IMR-90 (cell line): ENCODE measurements around the gene TCOF1. TPM values are rescaled to one million over a fixed set of nuclear protein-coding genes. Genes with fewer than 3 reads are reported as not detected.

ENCODE experiments used
- ATAC-seq: fragments of 200-7000 bp; cut with Tn5 transposase; 2 replicates; pipeline ENCODE4 v1.9.1; 2020; ENCODE audit warnings: low read depth, mild to moderate bottlenecking, moderate library complexity
- BruUV-seq: library from RNA; stranded (reverse); fragments of 400-500 nt; replicated peaks from 2 replicates; lab custom pipeline; 2021; lab: Mats Ljungman, UMichigan
- CTCF ChIA-PET: fragments of 300-600 bp; formaldehyde crosslinking; extraction: SDS; loops from one replicate; lab custom pipeline; 2021; ENCODE audit warnings: antibody characterized with exemption; lab: Yijun Ruan, JAX
- POLR2A ChIA-PET: fragments of 300-600 bp; sonication (Branson Sonifier 250); formaldehyde crosslinking; loops from one replicate; lab custom pipeline; 2022; ENCODE audit warnings: antibody characterized with exemption; ENCODE audit not compliant: unreplicated experiment; lab: Charles Lee
- DNase-seq: peaks from one replicate; pipeline ENCODE4 v3.0.0; 2013
- H2AFZ ChIP-seq: replicated peaks from 2 replicates; pipeline ENCODE3; 2013; ENCODE audit warnings: low read length, mild to moderate bottlenecking; ENCODE audit not compliant: poor library complexity
- H2AK5ac ChIP-seq: 2 replicates; pipeline ENCODE4 v1.6.1; 2013; ENCODE audit warnings: low read depth, low read length, inconsistent platforms
- H2AK9ac ChIP-seq: replicated peaks from 2 replicates; pipeline ENCODE3; 2013; ENCODE audit warnings: mild to moderate bottlenecking, low read depth, low read length, moderate library complexity; ENCODE audit not compliant: poor library complexity
- H2BK120ac ChIP-seq: 2 replicates; pipeline ENCODE4 v1.6.1; 2013; ENCODE audit warnings: low read depth, low read length, inconsistent platforms
- H2BK15ac ChIP-seq: 3 replicates; pipeline ENCODE4 v1.6.1; 2013; ENCODE audit warnings: low read depth, low read length, inconsistent platforms
- H2BK20ac ChIP-seq: 2 replicates; pipeline ENCODE4 v1.6.1; 2013; ENCODE audit warnings: low read depth, mild to moderate bottlenecking, inconsistent platforms, low read length, moderate library complexity
- H2BK5ac ChIP-seq: 2 replicates; pipeline ENCODE4 v1.6.1; 2013; ENCODE audit warnings: mild to moderate bottlenecking, low read depth, low read length, inconsistent platforms; ENCODE audit not compliant: poor library complexity, severe bottlenecking
- H3K14ac ChIP-seq: replicated peaks from 2 replicates; pipeline ENCODE4 v1.6.1; 2013; ENCODE audit warnings: low read depth, low read length, inconsistent platforms
- H3K18ac ChIP-seq: 2 replicates; pipeline ENCODE4 v1.6.1; 2013; ENCODE audit warnings: low read depth, low read length, control low read depth
- H3K23ac ChIP-seq: 2 replicates; pipeline ENCODE4 v1.6.1; 2013; ENCODE audit warnings: low read depth, low read length, inconsistent platforms
- H3K27ac ChIP-seq: 2 replicates; pipeline ENCODE4 v1.5.1; 2013; ENCODE audit warnings: mild to moderate bottlenecking, control low read depth, low read length; ENCODE audit not compliant: insufficient read depth
- H3K27me3 ChIP-seq: 2 replicates; pipeline ENCODE4 v1.6.1; 2013; ENCODE audit warnings: low read length; ENCODE audit not compliant: control insufficient read depth, insufficient read depth
- H3K36me3 ChIP-seq: 2 replicates; pipeline ENCODE4 v1.6.1; 2013; ENCODE audit warnings: low read length, mixed read lengths; ENCODE audit not compliant: control insufficient read depth, insufficient read depth
- H3K4ac ChIP-seq: 2 replicates; pipeline ENCODE4 v1.6.1; 2013; ENCODE audit warnings: low read depth, low read length, inconsistent platforms
- H3K4me1 ChIP-seq: 2 replicates; pipeline ENCODE4 v1.6.1; 2013; ENCODE audit warnings: low read length, mixed read lengths; ENCODE audit not compliant: control insufficient read depth, insufficient read depth
- H3K4me2 ChIP-seq: 2 replicates; pipeline ENCODE4 v1.6.1; 2013; ENCODE audit warnings: low read depth, mild to moderate bottlenecking, control low read depth, low read length, moderate library complexity
- H3K4me3 ChIP-seq: 2 replicates; pipeline ENCODE4 v1.5.1; 2013; ENCODE audit warnings: low read depth, mild to moderate bottlenecking, control low read depth, low read length, moderate library complexity; ENCODE audit not compliant: insufficient read depth
- H3K56ac ChIP-seq: 2 replicates; pipeline ENCODE4 v1.6.1; 2013; ENCODE audit warnings: low read length, inconsistent platforms; ENCODE audit not compliant: insufficient read depth; ENCODE audit errors: extremely low read depth
- H3K79me1 ChIP-seq, 2 experiments: 2 replicates each; pipeline ENCODE4 v1.6.1; 2013; ENCODE audit warnings: low read length in 2 of 2, inconsistent platforms in 1 of 2, low read depth in 1 of 2
- H3K9ac ChIP-seq: 2 replicates; pipeline ENCODE4 v1.6.1; 2013; ENCODE audit warnings: low read depth, low read length, control low read depth
- H3K9me1 ChIP-seq: 2 replicates; pipeline ENCODE4 v1.6.1; 2013; ENCODE audit warnings: low read length, inconsistent platforms; ENCODE audit not compliant: insufficient read depth
- H3K9me3 ChIP-seq: 2 replicates; pipeline ENCODE4 v1.6.1; 2013; ENCODE audit warnings: low read length; ENCODE audit not compliant: control insufficient read depth, insufficient read depth
- H4K20me1 ChIP-seq: 2 replicates; pipeline ENCODE4 v1.6.1; 2013; ENCODE audit warnings: low read length, inconsistent platforms; ENCODE audit not compliant: insufficient read depth
- H4K5ac ChIP-seq: 2 replicates; pipeline ENCODE4 v1.6.1; 2013; ENCODE audit warnings: mild to moderate bottlenecking, low read depth, low read length, control low read depth
- H4K8ac ChIP-seq, 2 experiments: 2 replicates each; pipeline ENCODE4 v1.6.1; 2013; ENCODE audit warnings: low read depth in 2 of 2, low read length in 2 of 2, control low read depth in 1 of 2, inconsistent platforms in 1 of 2
- H4K91ac ChIP-seq: 2 replicates; pipeline ENCODE4 v1.6.1; 2013; ENCODE audit warnings: low read depth, low read length, inconsistent platforms; ENCODE audit not compliant: insufficient read depth
- CEBPB ChIP-seq: IDR thresholded peaks from 2 replicates; pipeline ENCODE4 v1.6.1; 2012; ENCODE audit warnings: low read depth, low read length, improper control_type of control experiment
- CHD1 ChIP-seq: IDR thresholded peaks from 2 replicates; pipeline ENCODE4 v1.6.1; 2012; ENCODE audit warnings: low read depth, low read length, improper control_type of control experiment
- MAFK ChIP-seq: IDR thresholded peaks from 2 replicates; pipeline ENCODE4 v1.6.1; 2012; ENCODE audit warnings: low read depth, low read length, improper control_type of control experiment
- MAZ ChIP-seq: IDR thresholded peaks from 2 replicates; pipeline ENCODE4 v1.6.1; 2012; ENCODE audit warnings: low read depth, mild to moderate bottlenecking, low read length, improper control_type of control experiment, moderate library complexity, borderline replicate concordance
- NFE2L2 ChIP-seq: fragments of 150-350 bp; IDR thresholded peaks from 2 replicates; pipeline ENCODE4 v1.6.1; 2016; ENCODE audit warnings: low read depth, mild to moderate bottlenecking, low read length
- RCOR1 ChIP-seq: IDR thresholded peaks from 2 replicates; pipeline ENCODE4 v1.6.1; 2012; ENCODE audit warnings: mild to moderate bottlenecking, low read length, improper control_type of control experiment; ENCODE audit not compliant: insufficient replicate concordance
- RFX5 ChIP-seq: IDR thresholded peaks from 2 replicates; pipeline ENCODE4 v1.8.0; 2012; ENCODE audit warnings: low read depth, mild to moderate bottlenecking, low read length, moderate library complexity
- WGBS, 2 experiments: methylation state at CpG; one replicate each; pipeline versions ENCODE4 v1.1.5 to v1.1.7; 2013; ENCODE audit warnings: missing lambda C conversion rate in 2 of 2; ENCODE audit not compliant: insufficient read length in 1 of 2; ENCODE audit errors: extremely low coverage in 2 of 2; 5-methylcytosine and 5-hydroxymethylcytosine counted together
- dilution Hi-C: fragments of 300-500 bp; cut with HindIII; formaldehyde crosslinking; loops from one replicate; pipeline ENCODE4 v1.14.3; 2018; ENCODE audit warnings: low sequenced_read_pairs; ENCODE audit not compliant: unreplicated experiment
- in situ Hi-C: fragments of 300-500 bp; cut with MboI; formaldehyde crosslinking; loops from 3 replicates; pipeline ENCODE4 v1.14.3; 2019; ENCODE audit warnings: low sequenced_read_pairs, inconsistent platforms, mixed read lengths
- intact Hi-C: fragments of 100-400 bp; cut with micrococcal nuclease; formaldehyde crosslinking; loops from 2 replicates; pipeline ENCODE4 v1.10.0; 2022
- polyA plus RNA-seq, 3 experiments: library from polyadenylated mRNA; depleted of rRNA; stranded (reverse); fragments of >200 nt; gene quantifications; 2 replicates each; pipeline ENCODE4 v1.2.3, GENCODE V29; 2012; ENCODE audit warnings: low replicate concordance in 1 of 3
- total RNA-seq: library from RNA; depleted of rRNA; stranded (reverse); fragments of >200 nt; gene quantifications from 2 replicates; pipeline ENCODE4 v1.2.3, GENCODE V29; 2012
- TF ChIP-seq, protein P1 (sequence below): fragments of 150-350 bp; IDR thresholded peaks from 2 replicates; pipeline ENCODE4 v1.6.1; 2016; ENCODE audit warnings: low read depth, mild to moderate bottlenecking, low read length, moderate library complexity, borderline replicate concordance
- TF ChIP-seq, protein P2 (sequence below): fragments of 150-350 bp; IDR thresholded peaks from 2 replicates; pipeline ENCODE4 v1.6.1; 2017; ENCODE audit warnings: mild to moderate bottlenecking, antibody characterized with exemption, low read length, low read depth
- TF ChIP-seq, protein P3 (sequence below): conservative IDR thresholded peaks from 2 replicates; pipeline ENCODE4 v1.5.1; 2012; ENCODE audit warnings: mild to moderate bottlenecking, low read depth, low read length, improper control_type of control experiment

TCOF1 gene
- total and polyA plus RNA-seq, 2 of the 4 experiments (the other 2 are of a cell fraction): 18.2 to 19.7 TPM

DNA sequence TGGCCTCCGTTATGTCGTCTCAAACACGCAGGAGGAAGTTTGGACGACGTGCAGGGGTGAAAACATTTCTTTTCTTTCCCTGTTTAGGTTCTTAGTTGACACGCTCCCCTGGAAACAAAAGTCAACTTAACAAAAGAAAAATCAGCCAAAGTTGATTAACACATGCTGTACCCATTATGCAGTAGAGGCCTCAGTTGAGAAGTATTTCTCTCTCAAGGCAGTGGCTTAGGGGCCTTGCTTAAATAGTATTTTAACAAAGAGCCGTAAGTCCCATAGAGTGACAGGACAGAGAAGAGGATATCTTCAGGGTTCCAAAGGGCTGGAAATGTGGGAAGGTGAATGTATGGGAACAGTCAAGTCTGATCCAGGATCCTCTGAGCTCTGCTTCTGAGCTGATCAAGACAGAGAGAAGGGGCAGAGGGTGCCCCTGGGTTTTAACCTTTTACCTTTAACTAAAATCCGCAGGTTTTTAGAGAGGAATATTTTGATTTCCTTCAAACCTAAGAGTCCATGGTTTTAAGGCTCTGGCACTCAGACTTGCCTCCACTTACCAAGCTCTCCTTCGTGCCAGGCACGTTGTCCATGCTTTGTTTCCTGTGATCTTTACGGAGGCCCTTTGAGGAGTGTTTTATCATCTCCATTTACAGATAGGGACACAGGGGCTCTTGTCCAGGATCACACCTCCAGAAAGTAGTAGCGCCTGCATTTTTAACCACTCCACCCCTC, 55.8 kb downstream of the TCOF1 start:
- WGBS, 2 experiments: 100% methylated on average over 1 of the region's 12 CpGs; no CpG with 5 or more reads in 1 of the 2 experiments
- H3K4me2 ChIP-seq: no peak overlapping the region

More for the DNA sequence above, 55.8 kb downstream of the TCOF1 start:
- no peak overlapping the region for H3K18ac ChIP-seq
- ChIA-PET POLR2A (no interaction called here), CTCF (no interaction called here)
- H2BK15ac ChIP-seq: no peak overlapping the region
- no peak overlapping the region for H3K23ac ChIP-seq
- no peak overlapping the region for H3K4ac ChIP-seq
- no peaks in the 10 kb centered on the region for H3K79me1 ChIP-seq
- H3K27me3 ChIP-seq: 0 out of 2 replicates have a peak, but pooled peaks cover 1% of the 10 kb centered on the region
- intact Hi-C loops: no loop called here
- no peak overlapping the region for H2BK5ac ChIP-seq
- H3K4me3 ChIP-seq: no peak overlapping the region
- no peak overlapping the region; the same call in 1 of the 2 replicates for H3K14ac ChIP-seq
- 0 out of 2 replicates have a peak overlapping the region, but pooled peaks have one; percentile 14 for H2BK120ac ChIP-seq
- dilution Hi-C loops: no loop called here
- H3K56ac ChIP-seq: no peak overlapping the region
- no peaks in the 10 kb centered on the region for H4K20me1 ChIP-seq
- H3K9me3 ChIP-seq: no peaks in the 10 kb centered on the region
- H4K91ac ChIP-seq: no peak overlapping the region
- H3K9ac ChIP-seq: no peak overlapping the region
- H4K8ac ChIP-seq: no peak overlapping the region
- in situ Hi-C loops: no loop called here
- TF ChIP-seq NFE2L2 (no peak), RCOR1 (no peak), MAZ (no peak), MAFK (no peak), CHD1 (no peak), RFX5 (no peak), CEBPB (no peak)
- TF ChIP-seq, protein P1, sequence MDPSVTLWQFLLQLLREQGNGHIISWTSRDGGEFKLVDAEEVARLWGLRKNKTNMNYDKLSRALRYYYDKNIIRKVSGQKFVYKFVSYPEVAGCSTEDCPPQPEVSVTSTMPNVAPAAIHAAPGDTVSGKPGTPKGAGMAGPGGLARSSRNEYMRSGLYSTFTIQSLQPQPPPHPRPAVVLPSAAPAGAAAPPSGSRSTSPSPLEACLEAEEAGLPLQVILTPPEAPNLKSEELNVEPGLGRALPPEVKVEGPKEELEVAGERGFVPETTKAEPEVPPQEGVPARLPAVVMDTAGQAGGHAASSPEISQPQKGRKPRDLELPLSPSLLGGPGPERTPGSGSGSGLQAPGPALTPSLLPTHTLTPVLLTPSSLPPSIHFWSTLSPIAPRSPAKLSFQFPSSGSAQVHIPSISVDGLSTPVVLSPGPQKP: no peak
- TF ChIP-seq, protein P2, sequence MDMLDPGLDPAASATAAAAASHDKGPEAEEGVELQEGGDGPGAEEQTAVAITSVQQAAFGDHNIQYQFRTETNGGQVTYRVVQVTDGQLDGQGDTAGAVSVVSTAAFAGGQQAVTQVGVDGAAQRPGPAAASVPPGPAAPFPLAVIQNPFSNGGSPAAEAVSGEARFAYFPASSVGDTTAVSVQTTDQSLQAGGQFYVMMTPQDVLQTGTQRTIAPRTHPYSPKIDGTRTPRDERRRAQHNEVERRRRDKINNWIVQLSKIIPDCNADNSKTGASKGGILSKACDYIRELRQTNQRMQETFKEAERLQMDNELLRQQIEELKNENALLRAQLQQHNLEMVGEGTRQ: no peak
- TF ChIP-seq, protein P3, sequence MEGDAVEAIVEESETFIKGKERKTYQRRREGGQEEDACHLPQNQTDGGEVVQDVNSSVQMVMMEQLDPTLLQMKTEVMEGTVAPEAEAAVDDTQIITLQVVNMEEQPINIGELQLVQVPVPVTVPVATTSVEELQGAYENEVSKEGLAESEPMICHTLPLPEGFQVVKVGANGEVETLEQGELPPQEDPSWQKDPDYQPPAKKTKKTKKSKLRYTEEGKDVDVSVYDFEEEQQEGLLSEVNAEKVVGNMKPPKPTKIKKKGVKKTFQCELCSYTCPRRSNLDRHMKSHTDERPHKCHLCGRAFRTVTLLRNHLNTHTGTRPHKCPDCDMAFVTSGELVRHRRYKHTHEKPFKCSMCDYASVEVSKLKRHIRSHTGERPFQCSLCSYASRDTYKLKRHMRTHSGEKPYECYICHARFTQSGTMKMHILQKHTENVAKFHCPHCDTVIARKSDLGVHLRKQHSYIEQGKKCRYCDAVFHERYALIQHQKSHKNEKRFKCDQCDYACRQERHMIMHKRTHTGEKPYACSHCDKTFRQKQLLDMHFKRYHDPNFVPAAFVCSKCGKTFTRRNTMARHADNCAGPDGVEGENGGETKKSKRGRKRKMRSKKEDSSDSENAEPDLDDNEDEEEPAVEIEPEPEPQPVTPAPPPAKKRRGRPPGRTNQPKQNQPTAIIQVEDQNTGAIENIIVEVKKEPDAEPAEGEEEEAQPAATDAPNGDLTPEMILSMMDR: no peak
- no peak overlapping the region for H2AK9ac ChIP-seq
- peak overlapping the region; percentile 43 for H2AFZ ChIP-seq
- no peak overlapping the region for H4K5ac ChIP-seq
- no peak overlapping the region for H2BK20ac ChIP-seq
- peaks cover 3% of the 10 kb centered on the region; the same call in 1 of the 2 replicates for H3K9me1 ChIP-seq
- no TSS peak for BruUV-seq
- DNase-seq: no peak
- no peak overlapping the region for H3K27ac ChIP-seq
- no peak for ATAC-seq
- H3K4me1 ChIP-seq: no peaks in the 10 kb centered on the region
- no peak overlapping the region for H2AK5ac ChIP-seq
- H3K36me3 ChIP-seq: no peaks in the 10 kb centered on the region
